Measurements from ENCODE around the gene EIF2B2. TPM values are rescaled to one million over a fixed set of nuclear protein-coding genes. Genes with fewer than 3 reads are reported as not detected.

Gene EIF2B2
- total RNA-seq, 1 experiment from 2014 or later, result 50.5 TPM

- Mint-ChIP-seq H3K9me3 (no peaks in the 10 kb centered on the region), H3K4me3 (no peak overlapping the region), H3K4me1 (peaks cover 10% of the 10 kb centered on the region), H3K27ac (no peak overlapping the region), H3K36me3 (no peaks in the 10 kb centered on the region), H3K27me3 (ENCODE audit: low read depth) (no peaks in the 10 kb centered on the region)
- ATAC-seq (no peak), DNase-seq (ENCODE audit: low spot score) (no peak)
- no peak for TF ChIP-seq EMX1 (CRISPR knock-in tag; IDR thresholded peaks at IDR 0.05)
- no peak for TF ChIP-seq MYBL2 (CRISPR knock-in tag; IDR thresholded peaks at IDR 0.05)
- no peak for TF ChIP-seq ATF1 (CRISPR knock-in tag; IDR thresholded peaks at IDR 0.05)
- TF ChIP-seq NFE2L1 (CRISPR knock-in tag; IDR thresholded peaks at IDR 0.05), result no peak
- TF ChIP-seq PREB (CRISPR knock-in tag; IDR thresholded peaks at IDR 0.05; ENCODE audit: borderline replicate concordance), result no peak
- TF ChIP-seq FOXP1 (CRISPR knock-in tag; IDR thresholded peaks at IDR 0.05; ENCODE audit: borderline replicate concordance), result no peak
- TF ChIP-seq ZBTB43 (CRISPR knock-in tag; IDR thresholded peaks at IDR 0.05), result no peak
- TF ChIP-seq RELA (CRISPR knock-in tag; IDR thresholded peaks at IDR 0.05; ENCODE audit: borderline replicate concordance), result no peak
- no peak for TF ChIP-seq JUN (CRISPR knock-in tag; IDR thresholded peaks at IDR 0.05)
- no peak for TF ChIP-seq MLX (CRISPR knock-in tag; IDR thresholded peaks at IDR 0.05)
- no peak for TF ChIP-seq HMGXB4 (CRISPR knock-in tag; IDR thresholded peaks at IDR 0.05)
- TF ChIP-seq ZNF219 (CRISPR knock-in tag; IDR thresholded peaks at IDR 0.05; ENCODE audit: borderline replicate concordance), result no peak
- TF ChIP-seq ESRRA (CRISPR knock-in tag; IDR thresholded peaks at IDR 0.05; ENCODE audit: borderline replicate concordance), result no peak
- TF ChIP-seq TCF7 (CRISPR knock-in tag; IDR thresholded peaks at IDR 0.05; ENCODE audit: low read depth), result no peak
- no peak for TF ChIP-seq ATF3 (CRISPR knock-in tag; conservative IDR thresholded peaks at IDR 0.05)
- CTCF ChIA-PET, result interaction anchor here (3.6 kb wide), 1 partner anchor 23 kb away, joined by 17 read pairs; no protein-coding TSS in a partner anchor
- POLR2A ChIA-PET, result no interaction called here
Measured at GRCh38 chr14:74968811-74969210, 33.9 kb upstream of the EIF2B2 start.

GRCh38 chr14:74973003-74973653 is 29.6 kb upstream of the EIF2B2 start:
- POLR2A ChIA-PET, result no interaction called here
- H3K36me3 Mint-ChIP-seq, result no peaks in the 10 kb centered on the region
- no peaks in the 10 kb centered on the region for H3K27me3 Mint-ChIP-seq (ENCODE audit: low read depth)
- no peak overlapping the region for H3K27ac Mint-ChIP-seq
- peak; percentile 16; the same call in 1 of the 2 replicates for ATAC-seq
- no peak for DNase-seq (ENCODE audit: low spot score)
- H3K4me1 Mint-ChIP-seq, result peaks cover 17% of the 10 kb centered on the region
- CTCF ChIA-PET, result interaction anchor here (0.6 to 4.0 kb wide), 5 partner anchors 9 to 115 kb away, joined by 3 to 20 read pairs (median 5); no protein-coding TSS in a partner anchor
- H3K4me3 Mint-ChIP-seq, result no peak overlapping the region
- H3K9me3 Mint-ChIP-seq, result no peaks in the 10 kb centered on the region
- TF ChIP-seq KAT7 (CRISPR knock-in tag; IDR thresholded peaks at IDR 0.05; ENCODE audit: borderline replicate concordance), result no peak
- no peak for TF ChIP-seq FOXJ3 (CRISPR knock-in tag; IDR thresholded peaks at IDR 0.05; ENCODE audit: borderline replicate concordance)
- no peak for TF ChIP-seq EMX1 (CRISPR knock-in tag; IDR thresholded peaks at IDR 0.05)
- no peak for TF ChIP-seq NFE2L1 (CRISPR knock-in tag; IDR thresholded peaks at IDR 0.05)
- no peak for TF ChIP-seq GRHL2 (CRISPR knock-in tag; IDR thresholded peaks at IDR 0.05; ENCODE audit: insufficient replicate concordance, severe bottlenecking)
- TF ChIP-seq JUN (CRISPR knock-in tag; IDR thresholded peaks at IDR 0.05), result no peak
- TF ChIP-seq IRF2 (CRISPR knock-in tag; IDR thresholded peaks at IDR 0.05; ENCODE audit: borderline replicate concordance, low read depth), result no peak
- no peak for TF ChIP-seq ATF2 (CRISPR knock-in tag; IDR thresholded peaks at IDR 0.05; ENCODE audit: borderline replicate concordance, low read depth)
- no peak for TF ChIP-seq TEAD4 (CRISPR knock-in tag; IDR thresholded peaks at IDR 0.05)
- no peak for TF ChIP-seq SMAD4 (CRISPR knock-in tag; IDR thresholded peaks at IDR 0.05)
- no peak for TF ChIP-seq ESRRA (CRISPR knock-in tag; IDR thresholded peaks at IDR 0.05; ENCODE audit: borderline replicate concordance)
- no peak for TF ChIP-seq STAT6 (CRISPR knock-in tag; conservative IDR thresholded peaks at IDR 0.05; ENCODE audit: low read depth)
- TF ChIP-seq USF2 (CRISPR knock-in tag; IDR thresholded peaks at IDR 0.05), result 0 out of 2 replicates have a peak, but pooled peaks have one; percentile 17

All from WTC11 (cell line).